ENCODE measurements around the gene NCS1. TPM values are rescaled to one million over a fixed set of nuclear protein-coding genes. Genes with fewer than 3 reads are reported as not detected.

The NCS1 gene
- total RNA-seq, 1 donor from 2014 or later, result 1.0 TPM

DNA sequence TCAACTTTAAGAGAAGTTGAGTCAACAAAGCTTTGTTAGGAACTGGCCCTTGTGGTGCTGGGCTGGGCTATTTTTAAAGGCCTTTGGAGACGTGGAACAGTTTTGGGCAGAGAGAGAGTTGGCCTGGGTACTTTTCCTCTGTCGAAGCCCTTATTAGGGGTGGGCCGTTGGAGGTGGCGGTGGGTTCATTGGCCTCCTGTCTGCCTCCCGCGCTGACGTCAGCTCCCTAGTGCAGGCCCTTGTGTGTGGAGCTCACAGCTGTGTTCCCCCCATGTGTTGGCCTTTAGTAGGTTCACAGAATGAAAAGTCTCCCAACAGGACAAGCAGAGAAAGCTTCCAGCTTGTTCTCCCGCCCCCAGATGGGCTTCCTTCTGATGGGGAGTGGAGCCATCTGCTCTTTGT lies 2.7 kb downstream of the NCS1 start:
- intact Hi-C loops (cut with micrococcal nuclease), result no loop called here

DNA sequence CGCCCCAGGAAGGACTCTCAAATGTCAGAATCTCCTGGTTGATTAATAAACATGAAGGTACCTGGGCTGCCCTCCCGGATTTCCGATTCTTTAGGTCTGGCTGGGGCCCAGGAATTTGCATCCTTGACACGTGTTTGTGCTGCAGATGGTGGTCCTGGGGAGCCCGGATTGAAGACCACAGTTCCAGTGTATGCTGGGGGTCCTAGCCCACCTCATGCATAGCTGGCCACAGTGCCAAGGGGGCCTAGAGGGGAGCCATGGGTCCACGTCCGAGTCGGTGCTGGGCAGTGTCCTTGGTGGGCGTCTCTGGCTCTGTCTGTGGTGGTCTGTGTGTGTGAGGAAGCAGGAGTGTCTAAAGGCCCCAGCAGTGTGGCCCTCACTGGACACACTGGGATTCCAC lies 3.2 kb downstream of the NCS1 start:
- intact Hi-C loops (cut with micrococcal nuclease), result no loop called here

DNA sequence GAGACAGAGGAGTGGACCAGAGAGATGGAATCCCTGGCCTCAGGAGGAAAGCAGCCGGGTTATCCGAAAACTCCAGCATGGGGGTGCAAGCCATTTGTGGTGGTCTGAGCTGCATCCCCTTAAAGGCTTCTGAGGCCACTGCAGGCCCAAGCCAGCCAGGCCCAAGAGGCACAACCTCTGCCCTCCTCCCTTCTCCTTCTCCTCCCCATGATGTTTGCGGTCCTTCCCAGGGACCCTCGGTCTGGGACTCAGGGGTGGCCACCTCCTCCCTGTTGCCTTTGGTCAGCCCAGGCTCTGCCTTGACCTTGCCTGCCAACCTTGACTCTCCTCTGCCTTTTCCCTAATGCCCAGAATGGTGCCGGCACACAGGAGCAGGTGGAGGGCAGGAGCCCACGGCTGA lies 4.6 kb downstream of the NCS1 start:
- intact Hi-C loops (cut with micrococcal nuclease), result no loop called here

DNA sequence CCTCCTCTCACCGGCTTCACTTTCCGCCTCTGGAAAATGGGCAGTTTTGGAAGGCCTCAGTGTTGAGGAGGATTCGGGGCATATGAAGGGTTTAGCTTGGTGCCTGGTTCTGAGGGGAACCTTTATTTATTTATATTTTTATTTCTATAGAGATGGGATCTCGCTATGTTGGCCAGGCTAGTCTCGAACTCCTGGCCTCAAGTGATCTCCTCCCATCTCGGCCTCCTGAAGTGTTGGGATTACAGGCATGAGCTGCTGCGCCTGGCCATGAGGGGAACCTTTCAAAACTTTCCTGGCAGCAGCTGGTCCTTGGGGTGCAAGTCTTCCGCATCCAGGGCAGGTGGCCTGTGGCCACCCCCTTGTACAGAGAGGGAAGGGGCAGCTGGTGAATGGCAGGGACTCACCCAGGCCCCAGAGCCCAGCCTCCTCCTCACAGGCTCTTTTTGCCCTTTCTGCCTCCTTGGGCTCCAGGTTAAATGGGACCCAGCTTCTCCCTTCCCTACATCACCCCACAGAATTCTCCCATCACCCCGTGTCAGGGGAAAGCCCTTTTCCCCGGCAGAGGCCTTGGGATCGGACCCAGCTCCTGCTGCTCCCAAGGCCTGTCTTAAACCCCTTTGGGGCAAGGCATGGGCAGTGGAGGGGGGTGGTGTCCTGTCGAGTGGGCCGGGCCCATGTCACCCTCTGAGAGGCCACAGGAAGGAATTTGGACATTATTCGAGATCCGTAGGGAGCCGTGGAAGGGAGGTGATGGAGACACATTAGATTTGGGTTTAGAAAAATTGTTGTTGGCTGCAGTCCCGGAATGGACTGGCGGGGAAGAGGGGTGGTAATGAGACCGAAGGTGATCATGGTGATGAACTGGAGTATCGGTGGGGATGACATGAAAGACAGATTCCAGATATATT lies 5.9 kb downstream of the NCS1 start:
- intact Hi-C loops (cut with micrococcal nuclease), result no loop called here

DNA sequence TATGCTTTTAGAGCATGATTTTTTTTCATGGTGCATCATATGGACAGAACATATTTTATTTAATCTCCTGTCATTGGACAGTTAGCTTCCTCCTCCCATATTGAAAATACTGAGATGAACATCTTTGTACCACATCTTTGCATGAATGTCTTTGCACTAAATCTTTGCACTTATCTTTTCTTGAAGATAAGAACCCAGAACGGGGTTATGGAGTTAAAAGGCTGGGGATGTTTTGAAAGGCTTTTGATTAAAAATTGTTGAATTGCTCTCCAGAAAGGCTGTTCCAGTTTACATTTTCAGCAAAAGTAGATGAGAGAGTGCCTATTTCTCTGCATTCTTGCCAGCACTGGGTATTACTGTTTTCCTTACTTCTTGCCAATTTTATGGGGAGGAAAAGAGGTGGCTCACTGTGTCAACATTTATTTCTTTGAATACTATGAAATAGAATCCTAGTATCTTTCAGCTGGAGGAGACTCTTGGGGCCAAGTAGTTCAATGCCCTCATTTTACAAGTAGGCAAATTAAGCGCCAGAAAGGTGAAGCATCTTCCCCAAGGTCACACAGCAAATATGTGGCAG lies 7.2 kb downstream of the NCS1 start:
- intact Hi-C loops (cut with micrococcal nuclease), result no loop called here

DNA sequence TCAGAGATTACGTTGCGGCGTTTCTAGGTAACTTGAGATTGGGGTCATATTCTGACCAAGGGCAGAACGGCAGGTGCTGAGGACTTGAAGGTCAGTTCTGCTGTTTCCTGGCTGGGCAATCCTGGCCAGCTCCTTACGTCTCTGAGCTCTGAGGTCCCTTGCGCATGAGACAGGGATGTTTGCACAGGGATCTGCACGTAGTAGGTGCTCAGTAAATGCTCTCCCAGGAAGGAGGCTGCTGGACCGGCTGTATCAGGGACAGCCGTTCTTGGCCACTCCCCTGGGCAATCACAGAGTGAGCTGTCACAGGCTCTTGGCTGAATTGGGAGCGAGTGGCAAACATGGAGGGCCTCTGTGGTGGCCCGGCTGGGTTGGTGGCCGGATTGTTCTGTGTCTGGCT lies 8.3 kb downstream of the NCS1 start:
- intact Hi-C loops (cut with micrococcal nuclease), result no loop called here

DNA sequence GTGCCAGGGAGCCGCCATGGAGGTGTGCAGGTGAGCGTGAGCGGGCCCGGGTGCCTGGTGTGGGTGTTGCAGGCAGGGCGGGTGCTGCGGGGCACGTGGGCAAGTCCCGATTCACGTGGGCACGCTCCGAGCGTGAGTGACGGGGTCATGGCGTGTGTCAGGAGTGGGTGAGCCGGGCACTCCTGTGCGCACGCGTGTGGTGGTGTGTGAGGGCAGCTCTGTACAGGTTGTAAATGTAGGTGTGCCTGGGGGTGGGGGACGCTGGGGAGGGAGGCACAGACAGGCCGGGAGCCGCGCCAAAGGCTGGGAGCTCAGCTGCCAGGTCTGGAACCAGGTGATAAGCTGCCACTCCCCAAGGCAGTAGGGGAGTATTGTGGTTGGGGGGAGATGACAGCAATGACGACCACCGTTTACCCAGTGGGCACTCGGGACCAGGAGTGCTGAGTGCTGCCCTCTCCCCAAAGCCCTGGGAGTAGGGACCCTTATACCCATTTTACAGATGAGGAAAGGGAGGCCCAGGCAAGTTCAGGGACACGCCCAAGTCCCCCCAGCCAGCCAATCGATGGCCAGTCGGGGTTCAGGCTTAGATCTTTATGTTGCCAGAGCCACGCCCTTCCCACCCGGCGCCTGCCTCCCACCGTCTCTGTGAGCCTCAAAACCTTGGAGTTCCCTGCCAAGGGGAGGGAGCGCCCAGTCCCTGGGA lies 9.6 kb downstream of the NCS1 start:
- intact Hi-C loops (cut with micrococcal nuclease), result no loop called here

DNA sequence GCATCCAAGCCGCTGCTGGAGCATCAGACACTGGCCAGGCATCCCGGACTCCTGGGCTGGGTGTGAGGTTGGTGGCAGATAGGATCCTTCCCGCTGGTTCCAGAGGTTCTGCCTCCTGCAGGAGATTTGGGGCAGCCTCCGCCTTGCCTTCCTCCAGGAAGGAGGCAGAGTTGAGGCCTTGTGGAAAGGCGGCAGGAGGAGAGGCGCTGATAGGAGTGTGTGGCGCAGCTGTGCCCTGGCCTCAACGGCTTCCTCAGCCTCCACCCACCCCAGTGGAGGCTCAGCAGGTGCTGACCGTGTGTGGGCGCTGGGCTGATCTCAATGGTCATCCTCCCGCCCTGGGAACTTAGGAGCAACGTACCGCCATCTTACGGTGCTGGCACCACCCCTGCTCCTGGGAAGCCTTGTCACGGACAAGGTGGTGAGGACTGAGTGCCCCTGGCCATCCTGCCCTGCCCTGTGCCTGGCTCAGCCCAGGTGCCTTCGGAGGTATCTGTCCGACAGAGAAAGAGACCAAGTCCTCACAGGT lies 10.2 kb downstream of the NCS1 start:
- intact Hi-C loops (cut with micrococcal nuclease), result no loop called here

DNA sequence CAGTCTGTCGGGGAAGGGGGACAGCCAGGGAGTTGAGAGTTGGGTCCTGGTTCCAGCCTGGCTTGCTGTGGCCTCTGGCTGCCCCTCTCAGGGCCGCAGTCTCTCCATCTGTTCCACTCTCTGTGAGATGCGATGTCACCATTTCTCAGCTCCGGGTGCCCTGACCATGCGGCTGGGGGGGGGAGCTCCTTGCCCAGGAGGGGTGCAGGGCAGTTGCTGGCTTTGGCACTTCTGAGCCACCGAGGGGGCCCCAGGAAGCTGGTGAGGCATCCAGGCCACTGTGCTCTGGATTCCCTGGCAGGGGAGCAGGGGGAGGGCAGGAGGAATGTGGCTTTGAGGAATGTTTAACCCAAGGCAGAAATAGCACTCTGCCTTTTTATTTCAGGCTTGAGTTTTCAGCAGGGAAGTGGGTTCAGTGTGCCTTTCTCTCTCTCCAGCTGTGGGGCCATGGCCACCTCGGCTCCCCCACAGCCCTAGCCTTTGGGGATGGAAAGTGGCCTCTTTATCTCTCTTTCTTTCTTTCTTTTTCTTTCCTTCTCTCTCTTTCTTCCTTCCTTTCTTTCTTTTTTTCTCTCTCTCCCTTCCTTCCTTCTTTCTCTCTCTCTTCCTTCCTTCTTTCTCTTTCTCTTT lies 11.0 kb downstream of the NCS1 start:
- intact Hi-C loops (cut with micrococcal nuclease), result no loop called here

DNA sequence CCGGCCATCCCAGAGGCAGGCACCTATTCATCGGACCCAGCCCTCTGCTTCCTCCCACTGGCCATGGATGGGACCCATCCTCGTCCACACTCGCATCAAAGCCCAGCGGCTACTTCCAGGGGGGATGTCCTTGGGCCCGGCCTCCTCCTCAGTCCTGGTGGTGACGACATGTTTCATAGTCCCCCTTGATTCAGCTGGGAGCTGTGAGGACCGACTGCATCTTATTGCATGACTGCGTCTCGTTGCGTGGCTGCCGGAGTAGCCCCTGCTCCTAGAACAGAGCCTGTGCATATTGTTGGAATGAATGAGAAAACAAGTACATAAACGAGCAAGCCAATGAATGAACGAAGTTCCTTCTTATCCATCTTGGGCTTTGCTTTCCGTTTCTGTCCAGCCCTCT lies 12.8 kb downstream of the NCS1 start:
- intact Hi-C loops (cut with micrococcal nuclease), result no loop called here

DNA sequence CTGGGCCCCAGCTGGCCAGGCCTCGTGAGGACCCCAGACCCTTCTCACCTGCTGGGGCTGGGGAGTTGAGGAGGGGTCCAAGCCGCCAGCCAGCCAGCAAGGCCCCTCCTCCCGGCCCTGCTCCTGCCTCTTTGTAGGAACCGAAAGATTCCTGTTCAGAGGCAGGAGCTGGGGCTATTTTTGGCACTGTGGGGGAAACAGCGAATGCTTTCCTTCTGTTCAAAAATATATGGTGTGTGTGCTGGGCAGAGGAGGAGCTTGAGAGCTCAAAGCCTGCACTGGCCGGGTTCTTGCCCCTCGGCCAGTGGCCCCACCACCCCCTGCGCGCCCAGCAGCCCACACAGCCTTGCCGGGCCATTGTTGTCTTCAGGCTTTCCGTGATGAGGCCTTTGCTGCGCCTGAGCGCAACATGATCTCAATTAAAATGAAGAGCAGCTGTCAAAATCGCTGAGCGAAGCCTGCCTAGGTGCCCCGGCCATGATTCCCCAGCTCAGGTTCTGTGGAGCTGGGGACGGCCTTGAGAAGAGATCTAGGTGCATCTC lies 13.4 kb downstream of the NCS1 start:
- intact Hi-C loops (cut with micrococcal nuclease), result no loop called here

DNA sequence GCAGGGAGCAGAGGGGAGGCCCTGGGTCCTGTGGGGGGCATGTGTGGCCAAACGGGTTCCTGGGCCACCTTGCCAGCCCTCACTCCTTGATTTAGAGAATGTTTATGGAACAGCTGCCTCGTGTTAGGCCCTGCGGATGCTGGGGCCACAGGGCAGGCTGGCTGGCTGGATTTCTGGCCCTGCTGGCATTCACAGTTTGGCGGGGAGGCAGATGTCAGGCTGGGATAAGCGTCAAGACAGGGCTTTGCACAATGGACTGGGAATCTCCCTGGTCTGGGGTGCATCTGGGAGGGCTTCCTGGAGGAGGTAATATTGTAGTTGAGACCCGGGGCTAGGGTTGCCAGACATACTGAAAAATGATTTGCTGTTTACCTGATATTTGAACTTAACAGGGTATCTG lies 13.8 kb downstream of the NCS1 start:
- intact Hi-C loops (cut with micrococcal nuclease), result no loop called here

DNA sequence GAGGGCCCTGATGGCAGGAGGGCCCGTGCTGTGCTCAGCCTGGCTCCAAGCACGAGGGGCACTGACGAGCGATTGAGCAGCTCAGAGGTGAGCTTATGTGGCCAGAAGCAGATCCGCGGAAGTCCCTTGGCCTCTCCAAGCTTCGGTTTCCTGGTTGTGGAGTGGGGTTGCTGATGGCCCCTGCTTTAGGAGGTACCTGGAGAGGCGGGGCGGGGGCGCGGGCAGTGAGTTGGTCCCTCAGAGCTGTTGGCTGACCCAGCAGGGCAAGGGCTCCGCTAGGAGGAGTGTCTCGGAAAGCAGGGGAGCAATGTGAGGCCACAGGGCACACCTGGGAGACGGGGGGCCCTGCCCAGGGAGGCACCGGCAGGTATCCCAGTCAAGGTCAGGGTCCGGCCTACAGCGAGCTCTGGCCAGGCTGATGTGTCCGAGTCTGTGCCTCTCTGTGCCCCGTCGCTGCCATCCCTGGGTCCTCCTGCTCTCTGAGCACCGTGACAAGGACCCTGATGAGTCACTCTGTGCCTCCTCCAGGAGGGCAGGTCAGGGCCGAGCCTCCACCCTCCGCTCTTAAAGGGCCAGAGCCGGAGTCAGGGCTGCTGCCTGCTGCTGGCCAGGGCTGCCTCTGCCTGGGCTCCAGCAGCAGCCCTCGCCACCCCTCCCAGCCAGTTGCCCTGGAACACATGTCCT lies 14.8 kb downstream of the NCS1 start:
- intact Hi-C loops (cut with micrococcal nuclease), result no loop called here

DNA sequence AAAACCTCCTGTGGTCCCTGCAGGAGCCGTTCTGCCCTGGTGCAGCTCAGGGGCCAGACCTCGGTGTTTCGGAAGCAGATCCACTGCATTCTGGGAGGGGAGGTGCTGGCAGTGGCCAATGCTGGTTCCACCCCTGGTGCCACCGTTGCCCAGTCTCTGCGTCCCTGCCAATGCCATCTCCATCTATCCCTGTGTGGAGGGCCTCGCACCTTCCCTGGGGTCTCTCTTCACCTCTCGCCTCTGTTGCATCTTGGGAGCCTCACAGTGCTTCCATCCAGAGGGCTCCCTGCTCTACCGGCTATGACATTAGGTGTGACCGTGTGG lies 15.3 kb downstream of the NCS1 start:
- intact Hi-C loops (cut with micrococcal nuclease), result no loop called here

DNA sequence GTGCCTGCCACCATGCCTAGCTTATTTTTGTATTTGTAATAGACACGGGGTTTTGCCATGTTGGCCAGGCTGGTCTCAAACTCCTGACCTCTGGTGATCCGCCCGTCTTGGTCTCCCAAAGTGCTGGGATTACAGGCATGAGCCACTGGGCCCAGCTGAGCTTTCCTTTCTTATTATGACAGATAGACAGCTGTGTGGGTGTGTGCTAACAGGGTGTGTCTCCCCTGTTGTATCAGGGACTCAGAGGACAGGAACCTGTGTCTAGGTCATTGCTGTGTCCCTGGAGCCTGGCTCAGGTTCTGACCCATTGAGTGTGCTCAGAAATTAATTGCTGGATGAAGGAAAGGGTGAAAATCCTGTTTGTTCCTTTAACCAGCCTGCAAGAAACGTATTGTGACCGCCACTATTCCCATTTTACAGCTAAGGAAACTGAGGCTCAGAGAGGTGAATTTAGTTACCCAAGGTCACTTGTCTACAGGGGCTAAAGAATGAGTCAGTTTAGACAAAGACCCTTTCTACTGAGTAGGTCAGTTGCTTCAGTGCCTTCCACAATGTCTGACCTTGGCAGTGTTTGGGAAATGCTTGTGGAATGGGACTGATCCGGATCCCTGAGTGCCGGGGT lies 16.8 kb downstream of the NCS1 start:
- intact Hi-C loops (cut with micrococcal nuclease), result no loop called here

DNA sequence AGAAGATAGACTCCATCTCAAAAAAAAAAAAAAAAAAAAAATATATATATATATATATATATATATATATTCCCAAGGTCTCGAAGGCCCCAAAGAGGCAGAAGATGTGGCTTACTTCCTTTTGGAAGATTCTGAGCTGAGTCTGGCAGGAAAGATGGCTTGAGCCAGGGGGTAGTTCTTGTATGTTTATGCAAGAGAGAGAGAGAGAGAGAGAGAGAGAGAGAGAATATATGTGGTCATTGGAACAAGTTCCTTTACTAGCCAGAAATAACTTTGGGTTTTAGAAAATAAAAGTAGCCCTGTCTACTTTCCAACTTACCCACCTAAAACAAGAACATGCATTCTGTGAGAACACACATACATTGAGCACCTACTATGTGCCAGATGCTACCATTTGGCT lies 17.6 kb downstream of the NCS1 start:
- intact Hi-C loops (cut with micrococcal nuclease), result no loop called here

DNA sequence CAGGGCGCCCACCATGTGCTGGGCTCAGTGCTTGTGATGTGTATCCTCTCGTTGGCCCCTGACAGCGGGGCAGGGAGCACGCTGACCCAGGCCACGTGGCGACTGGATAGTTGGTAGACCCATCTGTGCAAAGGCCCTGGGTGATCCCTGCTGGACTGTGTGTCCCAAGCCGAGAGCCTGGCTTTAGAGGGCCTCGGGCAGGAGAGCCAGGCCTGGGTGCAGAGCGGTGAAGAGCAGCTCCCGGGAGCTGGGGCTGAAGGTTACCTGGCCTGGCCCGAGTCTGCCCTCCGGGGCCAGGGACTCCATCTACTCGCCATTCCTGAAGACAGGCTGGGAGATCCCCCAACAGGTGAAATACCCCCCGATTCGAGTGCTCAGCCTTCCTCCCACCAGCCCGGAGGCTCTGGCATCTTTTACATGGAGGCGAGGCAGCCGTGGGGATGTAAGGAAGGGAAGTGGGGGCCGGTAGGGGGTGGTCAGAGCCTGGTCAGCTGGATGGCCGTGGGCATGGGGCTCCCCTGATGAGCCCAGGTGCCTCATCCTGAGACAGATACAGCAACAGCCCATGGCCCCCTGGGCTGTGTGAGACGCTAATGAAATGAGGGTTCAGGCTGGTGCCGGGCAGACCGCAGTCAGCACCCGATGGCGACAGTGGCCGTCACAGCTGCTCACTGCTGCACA lies 19.0 kb downstream of the NCS1 start:
- intact Hi-C loops (cut with micrococcal nuclease), result no loop called here

DNA sequence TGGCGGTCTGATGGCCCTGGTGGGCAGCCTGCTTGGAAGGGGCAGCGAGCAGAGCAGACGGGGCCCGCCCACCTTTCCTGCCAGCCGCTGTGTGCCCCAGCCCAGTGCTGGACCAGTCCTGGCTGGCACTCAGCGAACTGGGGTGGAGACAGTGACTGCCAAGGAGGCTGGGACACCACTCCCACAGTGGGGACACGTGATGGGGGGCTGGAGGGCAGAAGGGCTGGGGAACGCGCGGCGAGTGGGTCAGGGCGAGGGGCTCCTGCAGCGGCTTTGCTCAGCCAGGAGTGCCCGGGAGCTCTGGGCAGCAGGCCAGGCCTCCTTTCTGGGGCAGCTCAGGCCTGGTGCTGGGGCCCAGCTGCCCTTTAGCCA lies 19.5 kb downstream of the NCS1 start:
- intact Hi-C loops (cut with micrococcal nuclease), result no loop called here

DNA sequence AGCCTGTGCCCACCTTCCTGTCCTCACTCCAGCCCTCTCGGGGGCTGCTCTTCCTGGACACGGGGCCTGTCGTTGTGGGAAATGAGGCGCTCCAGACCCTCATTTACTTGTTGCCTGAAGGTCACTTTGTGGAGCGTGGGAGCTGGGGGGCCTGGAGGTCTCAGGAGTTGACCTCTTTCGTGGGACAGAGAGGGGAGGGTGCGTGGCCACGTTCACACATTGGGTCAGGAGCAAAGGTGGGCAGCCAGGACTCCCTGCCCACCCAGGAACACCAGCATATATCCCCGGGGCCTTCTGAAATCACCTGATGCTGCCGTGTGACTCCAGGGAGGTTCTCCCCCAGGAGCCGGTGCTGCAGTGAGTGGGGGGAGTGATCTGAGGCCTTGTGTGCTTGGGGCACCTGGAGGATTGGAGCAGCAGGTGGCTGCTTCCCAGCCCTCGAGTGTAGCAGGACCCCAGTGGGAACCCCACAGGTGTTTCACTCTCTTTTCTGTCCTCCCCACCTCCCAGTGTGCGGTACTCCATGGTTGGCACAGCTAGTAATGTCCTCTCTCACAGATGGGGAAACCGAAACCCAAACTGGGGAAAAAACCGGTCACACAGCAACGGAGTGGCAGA lies 20.3 kb downstream of the NCS1 start:
- intact Hi-C loops (cut with micrococcal nuclease), result no loop called here

DNA sequence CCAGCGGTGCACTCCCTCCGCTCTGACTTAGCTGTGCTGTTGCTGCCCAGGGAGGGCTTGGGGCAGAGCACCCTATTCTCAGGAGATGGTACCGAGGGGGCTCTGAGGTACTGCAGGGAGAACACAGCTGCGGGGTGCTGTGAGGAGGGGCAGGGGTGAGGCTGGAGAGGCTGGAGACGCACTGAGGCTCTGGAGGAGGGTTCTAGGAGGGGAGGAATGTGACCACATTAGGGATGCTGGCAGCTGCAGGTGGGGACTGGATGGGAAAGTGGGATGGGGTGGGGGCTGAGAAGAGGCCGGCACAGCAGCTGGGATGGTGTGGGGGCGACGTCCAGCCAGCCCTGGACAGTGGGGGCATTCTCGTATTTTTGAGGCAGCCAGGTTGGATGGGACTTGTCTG lies 20.9 kb downstream of the NCS1 start:
- intact Hi-C loops (cut with micrococcal nuclease), result no loop called here
